HG03520 (cell line): ENCODE data around the gene PGAP2.
"Not testable (repeated sequence)": the region's sequence is repeated elsewhere in the genome, so short reads cannot be mapped to it uniquely, and the experiment has no call there.

Source experiments
- ATAC-seq: cut with Tn5 transposase; IDR thresholded peaks from one replicate; pipeline ENCODE4 v1.9.1; 2021; ENCODE audit warnings: mild to moderate bottlenecking, moderate library complexity; ENCODE audit not compliant: unreplicated experiment

The PGAP2 gene

DNA sequence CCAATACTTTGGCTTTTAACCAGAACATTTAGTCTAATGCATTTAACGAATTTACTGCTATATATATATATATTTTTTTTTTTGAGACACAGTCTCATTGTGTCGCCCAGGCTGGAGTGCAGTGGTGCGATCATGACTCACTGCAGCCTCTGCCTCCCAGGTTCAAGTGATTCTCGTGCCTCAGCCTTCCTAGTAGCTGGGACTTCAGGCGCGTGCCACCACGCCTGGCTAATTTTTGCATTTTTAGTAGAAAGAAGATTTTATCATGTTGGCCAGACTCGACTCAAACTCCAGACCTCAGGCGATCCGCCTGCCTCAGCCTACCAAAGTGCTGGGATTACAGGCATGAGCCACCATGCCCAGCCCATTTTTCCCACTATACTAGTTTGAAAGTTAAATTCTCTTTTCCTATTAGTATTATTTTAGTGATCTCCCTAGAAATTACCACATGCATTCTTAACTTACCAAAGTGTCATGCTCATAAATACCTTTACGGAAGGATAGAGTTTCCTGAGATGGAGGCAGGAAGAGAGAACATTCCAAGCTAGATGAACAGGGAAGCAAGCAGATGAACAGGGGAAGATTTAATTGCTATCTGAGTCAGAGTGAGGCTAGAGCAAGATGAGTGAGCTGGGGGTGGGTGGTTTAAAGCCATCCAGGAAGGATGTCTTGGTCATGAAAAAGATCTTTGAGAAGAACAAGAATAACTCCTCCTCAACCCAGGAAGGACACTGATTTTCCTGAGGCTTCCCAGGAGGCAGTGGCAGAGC, 4.4 kb upstream of the PGAP2 start:
- no peak for ATAC-seq

DNA sequence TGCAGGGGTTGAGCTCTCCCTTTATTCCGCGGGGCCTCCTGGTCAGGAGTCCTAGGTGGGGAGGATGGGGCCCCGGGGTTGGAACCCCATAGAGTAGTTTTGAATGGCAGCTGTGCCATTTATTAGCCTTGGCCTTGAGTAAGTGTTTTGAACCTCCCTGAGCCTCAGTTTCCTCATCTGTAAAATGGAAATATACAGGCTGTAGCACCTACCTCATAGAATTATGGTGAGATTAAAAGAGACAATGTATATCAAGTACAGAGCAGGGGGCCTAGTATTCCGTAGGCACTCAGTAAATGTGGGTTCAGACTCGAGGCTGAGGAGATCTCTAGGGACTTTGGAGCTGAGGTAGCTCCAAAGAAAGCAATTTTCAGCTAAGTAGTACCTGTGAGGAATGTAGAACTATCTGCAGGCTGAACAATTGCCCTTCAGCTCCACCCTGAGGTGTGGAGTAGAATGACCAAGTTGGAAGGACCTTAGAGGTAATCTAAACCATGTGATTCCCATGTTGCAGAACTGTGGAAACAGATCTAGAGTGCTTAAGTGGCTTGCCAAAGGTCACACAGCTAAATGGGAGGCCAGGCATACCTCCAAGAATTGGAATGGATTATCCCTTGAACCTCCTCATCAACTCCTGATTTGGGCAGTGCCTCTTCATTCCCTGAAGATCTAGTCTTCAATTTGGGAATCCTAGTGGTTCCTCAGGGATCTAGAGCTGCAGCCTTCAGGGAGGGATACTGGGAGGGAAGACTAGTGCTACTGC, 682 bp downstream of the PGAP2 start:
- ATAC-seq, result peak; percentile 58

- ATAC-seq, result no peak
Observed at GRCh38 chr11:3809624-3809928, 1.2 kb downstream of the PGAP2 start.

DNA sequence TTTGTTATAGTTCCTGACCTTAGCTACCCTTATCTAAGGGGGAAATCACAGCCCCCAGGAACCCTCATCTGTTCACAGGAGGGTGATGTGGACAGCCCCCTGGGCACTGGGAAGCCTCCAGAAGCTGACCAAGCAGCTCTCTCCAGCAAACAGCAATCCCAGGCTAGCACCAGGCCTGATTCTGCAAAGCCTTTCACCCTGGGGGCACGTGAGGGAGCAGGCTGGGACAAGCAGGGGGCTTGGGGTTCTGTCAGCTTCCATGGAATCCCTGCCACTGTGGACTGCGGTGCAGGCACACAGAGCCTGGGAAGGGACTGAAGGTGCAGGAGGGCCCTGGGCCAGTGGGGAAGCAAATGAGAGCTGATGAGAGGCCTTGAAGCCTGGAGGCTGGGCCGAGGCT, 2.1 kb downstream of the PGAP2 start:
- ATAC-seq, result no peak

DNA sequence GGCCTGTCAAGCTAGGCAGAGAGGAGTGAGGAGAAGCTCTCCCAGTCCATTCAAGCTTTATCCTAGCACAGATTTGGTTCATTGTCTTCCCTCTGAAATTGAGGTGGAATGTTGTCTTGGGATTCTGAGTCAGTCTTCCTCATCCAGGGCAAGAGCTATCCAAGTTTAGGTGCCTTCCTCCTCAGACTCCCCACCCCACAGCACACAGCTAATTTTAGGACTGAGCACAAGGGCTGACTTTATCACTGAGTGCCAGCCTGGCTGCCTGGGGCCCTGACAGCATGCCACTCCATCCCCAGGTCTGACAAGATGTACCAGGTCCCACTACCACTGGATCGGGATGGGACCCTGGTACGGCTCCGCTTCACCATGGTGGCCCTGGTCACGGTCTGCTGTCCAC, 2.6 kb downstream of the PGAP2 start:
- ATAC-seq, result no peak

DNA sequence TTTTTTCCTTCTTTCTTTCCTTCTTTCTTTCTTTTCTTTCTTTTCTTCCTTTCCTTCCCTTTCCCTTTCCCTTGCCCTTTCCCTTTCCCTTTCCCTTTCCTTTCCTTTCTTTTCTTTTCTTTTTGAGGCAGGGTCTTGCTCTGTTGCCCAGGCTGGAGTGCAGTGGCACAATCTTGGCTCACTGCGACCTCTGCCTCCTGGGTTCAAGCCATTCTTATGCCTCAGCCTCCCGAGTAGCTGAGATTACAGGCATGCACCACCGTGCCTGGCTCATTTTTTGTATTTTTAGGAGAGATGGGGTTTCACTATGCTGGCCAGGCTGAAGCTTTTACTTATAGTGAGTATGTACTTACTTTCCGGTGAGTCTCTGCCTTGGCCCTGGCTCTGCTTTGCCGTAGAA, 6.5 kb downstream of the PGAP2 start:
- ATAC-seq, result not testable (repeated sequence)

DNA sequence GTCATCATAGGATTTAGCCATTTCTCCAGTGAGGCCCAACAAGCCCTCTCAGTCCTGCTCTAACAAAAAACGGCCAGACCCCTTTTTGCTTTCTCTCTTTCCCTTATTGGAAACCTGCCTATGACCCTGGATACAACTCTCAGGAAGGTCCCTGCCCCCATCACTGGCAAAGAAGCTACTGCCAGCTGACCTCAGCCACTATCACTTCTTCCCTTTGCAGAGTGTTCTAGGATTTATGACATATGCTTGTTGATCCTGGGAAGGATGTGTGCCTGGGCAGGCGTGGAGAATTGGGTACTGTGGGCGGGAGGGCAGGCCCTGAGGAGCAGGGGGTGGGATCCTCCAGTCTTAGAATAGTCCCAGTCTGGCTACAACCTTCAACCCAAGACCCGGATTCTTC, 7.5 kb downstream of the PGAP2 start:
- no peak for ATAC-seq

- no peak for ATAC-seq
Observed at GRCh38 chr11:3816673-3817072, 8.3 kb downstream of the PGAP2 start.

GRCh38 chr11:3817181-3817800, 8.9 kb downstream of the PGAP2 start:
- ATAC-seq, result no peak

GRCh38 chr11:3820971-3821370, 12.6 kb downstream of the PGAP2 start:
- no peak for ATAC-seq

- no peak for ATAC-seq
Observed at GRCh38 chr11:3822312-3822711, 14.0 kb downstream of the PGAP2 start.

DNA sequence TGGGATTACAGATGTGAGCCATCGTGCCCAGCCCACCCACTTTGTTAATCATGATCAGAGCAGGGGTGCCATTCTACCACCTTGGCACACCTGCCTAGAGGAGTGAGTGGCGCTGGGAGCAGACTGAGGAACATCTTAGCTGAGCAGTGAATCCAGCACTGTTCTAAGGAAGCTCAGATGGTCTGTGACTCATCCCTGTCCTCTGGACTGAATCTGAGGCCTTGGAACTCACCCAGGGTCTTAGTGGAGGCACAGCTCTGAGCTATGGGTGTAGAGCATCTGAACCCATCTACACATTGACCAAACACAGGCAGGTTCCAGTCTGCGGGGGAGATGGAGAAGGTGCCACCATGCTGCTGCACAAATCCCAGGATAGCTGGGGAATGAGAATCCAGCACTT, 14.9 kb downstream of the PGAP2 start:
- ATAC-seq, result no peak

- no peak for ATAC-seq
Observed at GRCh38 chr11:3823762-3824506, 15.6 kb downstream of the PGAP2 start.

DNA sequence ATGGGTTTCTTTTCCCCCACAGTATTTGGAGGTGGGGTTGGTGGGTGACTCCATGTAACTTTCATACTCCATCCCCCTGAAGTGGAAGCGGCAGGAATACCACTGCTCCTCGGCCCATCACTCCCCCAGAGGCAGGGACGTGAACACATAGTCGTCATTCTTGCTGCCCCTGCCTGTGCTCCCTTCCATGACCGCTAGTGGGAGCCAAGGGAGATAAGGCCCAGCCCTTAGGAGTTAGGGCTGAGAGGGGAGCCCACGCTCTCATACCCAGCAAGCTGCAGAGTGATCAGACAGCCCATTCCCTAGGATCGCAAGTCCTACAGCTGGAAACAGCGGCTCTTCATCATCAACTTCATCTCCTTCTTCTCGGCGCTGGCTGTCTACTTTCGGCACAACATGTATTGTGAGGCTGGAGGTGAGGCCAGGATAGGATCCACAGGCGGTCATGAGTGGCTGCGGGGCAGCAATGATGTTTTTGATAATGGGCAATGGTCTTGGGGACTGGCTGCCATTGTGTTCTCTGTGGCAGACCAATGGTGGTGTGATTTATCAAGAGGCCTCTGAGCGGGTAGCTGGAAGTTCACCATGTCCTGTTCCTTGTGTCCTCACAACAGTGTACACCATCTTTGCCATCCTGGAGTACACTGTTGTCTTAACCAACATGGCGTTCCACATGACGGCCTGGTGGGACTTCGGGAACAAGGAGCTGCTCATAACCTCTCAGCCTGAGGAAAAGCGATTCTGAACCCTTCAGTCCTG, 16.5 kb downstream of the PGAP2 start:
- peak; percentile 81 for ATAC-seq

DNA sequence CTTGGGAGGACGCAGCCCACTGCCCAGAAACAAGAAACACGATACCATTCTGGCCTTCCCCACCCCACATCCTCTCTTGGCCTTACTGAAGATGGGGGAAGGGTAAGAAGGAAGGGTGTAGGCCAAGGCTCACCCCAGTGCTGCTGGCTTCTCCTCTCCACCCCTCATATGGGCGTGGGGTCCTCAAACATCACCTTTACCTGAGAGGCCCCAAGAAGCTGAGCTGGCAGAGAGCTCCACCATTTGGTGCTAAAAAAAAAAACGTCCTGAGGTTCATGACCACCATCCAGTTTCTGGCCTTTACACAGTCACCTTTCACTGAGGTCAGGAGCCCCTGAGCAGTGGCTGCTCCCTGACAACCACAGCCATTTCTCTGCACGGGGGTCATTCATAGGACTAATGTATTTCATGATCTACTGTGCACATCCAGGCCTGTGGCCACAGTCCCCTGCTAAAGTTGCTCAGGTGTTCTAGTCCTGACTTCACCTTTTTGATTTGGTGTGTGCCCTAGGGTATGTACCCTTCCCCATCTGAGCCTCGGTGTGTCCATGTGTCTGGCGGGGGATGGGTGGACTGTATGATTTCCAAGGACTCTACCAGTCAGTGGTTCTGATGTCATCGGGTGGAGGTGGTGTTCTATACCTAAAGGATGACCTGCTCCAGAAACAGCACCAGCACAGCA, 17.3 kb downstream of the PGAP2 start:
- no peak for ATAC-seq

DNA sequence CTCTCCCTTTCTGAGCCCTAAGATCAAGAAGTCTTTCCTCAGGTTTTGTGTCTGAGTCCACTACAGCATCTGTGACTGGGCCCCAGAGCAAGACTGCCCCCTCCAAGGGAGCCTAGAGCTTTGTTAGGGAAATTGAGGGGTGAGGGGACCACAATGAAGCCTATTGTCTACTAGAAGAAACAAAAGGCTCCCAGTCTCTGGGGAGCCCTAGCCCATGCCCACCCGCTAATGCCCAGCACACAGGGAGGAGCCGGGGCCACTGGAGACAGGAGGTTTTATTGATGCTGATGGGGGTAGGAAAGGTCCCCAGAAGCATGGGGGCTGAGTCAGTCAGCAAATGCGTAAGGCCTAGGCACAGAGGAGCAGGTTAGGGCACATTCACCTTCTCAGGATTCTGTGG, 18.4 kb downstream of the PGAP2 start:
- ATAC-seq, result no peak

DNA sequence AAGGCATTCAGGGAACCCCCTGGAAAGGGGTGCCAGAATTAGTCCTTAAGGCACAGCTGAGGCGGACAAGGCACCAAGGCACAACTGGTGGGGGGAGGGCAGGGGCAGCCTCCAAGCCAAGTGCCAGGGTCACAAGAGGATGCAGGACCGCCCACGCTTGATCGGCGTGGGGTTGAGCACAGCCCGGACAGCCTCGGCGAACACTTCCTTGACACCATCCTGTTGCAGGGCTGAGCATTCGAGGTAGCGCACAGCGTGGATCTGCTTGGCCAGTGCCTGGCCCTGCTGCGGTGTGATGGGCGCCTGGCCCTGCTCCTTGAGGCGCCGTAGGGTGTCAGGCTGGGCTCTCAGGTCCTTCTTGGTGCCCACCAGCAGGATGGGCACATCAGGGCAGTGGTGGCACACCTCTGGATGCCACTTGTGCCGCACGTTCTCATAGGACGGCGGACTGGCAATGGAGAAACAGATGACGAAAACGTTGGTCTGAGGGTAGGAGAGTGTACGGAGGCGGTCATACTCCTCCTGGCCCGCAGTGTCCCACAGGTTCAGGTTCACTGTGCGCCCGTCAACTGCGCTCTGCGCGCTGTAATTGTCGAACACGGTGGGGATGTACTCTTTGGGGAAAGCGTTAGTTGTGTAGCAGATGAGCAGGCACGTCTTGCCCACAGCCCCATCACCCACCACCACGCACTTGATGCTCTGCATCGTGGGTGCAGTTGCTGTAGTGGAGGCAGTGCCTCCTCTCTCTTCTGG, 19.2 kb downstream of the PGAP2 start:
- no peak for ATAC-seq

DNA sequence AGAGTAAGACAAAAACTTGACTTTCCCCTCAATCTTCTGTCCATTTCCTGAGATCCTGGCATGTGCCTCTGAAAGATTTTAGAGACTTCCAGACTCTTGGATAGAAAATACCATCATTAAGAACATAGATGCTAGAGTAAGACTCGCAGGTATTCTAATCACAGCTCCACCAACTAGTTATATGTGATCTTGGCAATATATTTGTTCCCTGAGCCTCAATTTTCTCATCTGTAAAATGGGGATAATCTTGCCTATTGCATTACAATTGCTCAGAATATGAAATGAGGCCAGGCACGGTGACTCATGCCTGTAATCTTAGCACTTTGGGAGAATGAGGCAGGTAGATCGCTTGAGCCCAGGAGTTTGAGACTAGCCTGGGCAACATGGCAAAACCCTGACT, 21.7 kb downstream of the PGAP2 start:
- ATAC-seq, result no peak

- no peak for ATAC-seq
Observed at GRCh38 chr11:3830730-3831129, 22.4 kb downstream of the PGAP2 start.
